ENCODE data around the gene HLCS.

The HLCS gene

GRCh38 chr21:36928960-36929359, 37.5 kb downstream of the HLCS start:
- Histone ChIP-seq H3K27me3 (ENCODE audit: insufficient read depth, insufficient read length) (no peaks in the 10 kb centered on the region), H3K9ac (ENCODE audit: insufficient read length, low read depth) (no peak overlapping the region)
- TF ChIP-seq SUZ12 (IDR thresholded peaks at IDR 0.05; ENCODE audit: extremely low read depth, insufficient read depth, insufficient read length), result no peak
- no peak for TF ChIP-seq YY1 (IDR thresholded peaks at IDR 0.05; ENCODE audit: insufficient read depth, insufficient read length)
- TF ChIP-seq ZNF274 (IDR thresholded peaks at IDR 0.05; ENCODE audit: low read depth, low read length), result no peak

GRCh38 chr21:36927719-36928117, 38.8 kb downstream of the HLCS start:
- Histone ChIP-seq H3K9ac (ENCODE audit: insufficient read length, low read depth) (no peak overlapping the region), H3K27me3 (ENCODE audit: insufficient read depth, insufficient read length) (no peaks in the 10 kb centered on the region), H3K4me3 (ENCODE audit: insufficient read length, low read depth) (no peak overlapping the region), H3K9me3 (ENCODE audit: insufficient read depth, low read length) (no peaks in the 10 kb centered on the region), H3K4me1 (ENCODE audit: insufficient read depth, insufficient read length) (no peaks in the 10 kb centered on the region), H3K36me3 (ENCODE audit: insufficient read depth, insufficient read length, low read length) (peaks cover 21% of the 10 kb centered on the region)
- DNase-seq (ENCODE audit: low read depth, low spot score), result peak; percentile 84
- no peak for TF ChIP-seq YY1 (IDR thresholded peaks at IDR 0.05; ENCODE audit: insufficient read depth, insufficient read length)
- TF ChIP-seq SUZ12 (IDR thresholded peaks at IDR 0.05; ENCODE audit: extremely low read depth, insufficient read depth, insufficient read length), result no peak
- no peak for TF ChIP-seq ZNF274 (IDR thresholded peaks at IDR 0.05; ENCODE audit: low read depth, low read length)

More at GRCh38 chr21:36928960-36929359, 37.5 kb downstream of the HLCS start:
- DNase-seq (ENCODE audit: low read depth, low spot score), result no peak
- Histone ChIP-seq H3K4me3 (ENCODE audit: insufficient read length, low read depth) (no peak overlapping the region), H3K9me3 (ENCODE audit: insufficient read depth, low read length) (no peaks in the 10 kb centered on the region), H3K4me1 (ENCODE audit: insufficient read depth, insufficient read length) (no peaks in the 10 kb centered on the region), H3K36me3 (ENCODE audit: insufficient read depth, insufficient read length, low read length) (peaks cover 28% of the 10 kb centered on the region)

- H3K36me3 ChIP-seq (ENCODE audit: insufficient read depth, insufficient read length, low read length), result peaks cover 21% of the 10 kb centered on the region
Observed at GRCh38 chr21:36926989-36927718, 39.3 kb downstream of the HLCS start.

GRCh38 chr21:36923270-36923669, 43.2 kb downstream of the HLCS start:
- no peaks in the 10 kb centered on the region for H3K4me1 ChIP-seq (ENCODE audit: insufficient read depth, insufficient read length)
- TF ChIP-seq YY1 (IDR thresholded peaks at IDR 0.05; ENCODE audit: insufficient read depth, insufficient read length) (no peak), SUZ12 (IDR thresholded peaks at IDR 0.05; ENCODE audit: extremely low read depth, insufficient read depth, insufficient read length) (no peak), ZNF274 (IDR thresholded peaks at IDR 0.05; ENCODE audit: low read depth, low read length) (no peak)
- no peaks in the 10 kb centered on the region for H3K9me3 ChIP-seq (ENCODE audit: insufficient read depth, low read length)
- no peak for DNase-seq (ENCODE audit: low read depth, low spot score)
- H3K4me3 ChIP-seq (ENCODE audit: insufficient read length, low read depth), result no peak overlapping the region
- peaks cover 11% of the 10 kb centered on the region for H3K36me3 ChIP-seq (ENCODE audit: insufficient read depth, insufficient read length, low read length)
- no peak overlapping the region for H3K9ac ChIP-seq (ENCODE audit: insufficient read length, low read depth)
- H3K27me3 ChIP-seq (ENCODE audit: insufficient read depth, insufficient read length), result no peaks in the 10 kb centered on the region

More at GRCh38 chr21:36926989-36927718, 39.3 kb downstream of the HLCS start:
- Histone ChIP-seq H3K9ac (ENCODE audit: insufficient read length, low read depth) (no peak overlapping the region), H3K4me1 (ENCODE audit: insufficient read depth, insufficient read length) (no peaks in the 10 kb centered on the region), H3K4me3 (ENCODE audit: insufficient read length, low read depth) (no peak overlapping the region), H3K9me3 (ENCODE audit: insufficient read depth, low read length) (no peaks in the 10 kb centered on the region), H3K27me3 (ENCODE audit: insufficient read depth, insufficient read length) (no peaks in the 10 kb centered on the region)
- TF ChIP-seq SUZ12 (IDR thresholded peaks at IDR 0.05; ENCODE audit: extremely low read depth, insufficient read depth, insufficient read length) (no peak), ZNF274 (IDR thresholded peaks at IDR 0.05; ENCODE audit: low read depth, low read length) (no peak), YY1 (IDR thresholded peaks at IDR 0.05; ENCODE audit: insufficient read depth, insufficient read length) (no peak)
- DNase-seq (ENCODE audit: low read depth, low spot score), result no peak

GRCh38 chr21:36922861-36923260, 43.6 kb downstream of the HLCS start:
- DNase-seq (ENCODE audit: low read depth, low spot score), result no peak
- Histone ChIP-seq H3K9me3 (ENCODE audit: insufficient read depth, low read length) (no peaks in the 10 kb centered on the region), H3K9ac (ENCODE audit: insufficient read length, low read depth) (no peak overlapping the region), H3K27me3 (ENCODE audit: insufficient read depth, insufficient read length) (no peaks in the 10 kb centered on the region), H3K36me3 (ENCODE audit: insufficient read depth, insufficient read length, low read length) (peaks cover 11% of the 10 kb centered on the region), H3K4me3 (ENCODE audit: insufficient read length, low read depth) (no peak overlapping the region), H3K4me1 (ENCODE audit: insufficient read depth, insufficient read length) (no peaks in the 10 kb centered on the region)
- no peak for TF ChIP-seq SUZ12 (IDR thresholded peaks at IDR 0.05; ENCODE audit: extremely low read depth, insufficient read depth, insufficient read length)
- TF ChIP-seq YY1 (IDR thresholded peaks at IDR 0.05; ENCODE audit: insufficient read depth, insufficient read length), result no peak
- TF ChIP-seq ZNF274 (IDR thresholded peaks at IDR 0.05; ENCODE audit: low read depth, low read length), result no peak

GRCh38 chr21:36918291-36918690, 48.2 kb downstream of the HLCS start:
- no peaks in the 10 kb centered on the region for H3K27me3 ChIP-seq (ENCODE audit: insufficient read depth, insufficient read length)
- no peak for DNase-seq (ENCODE audit: low read depth, low spot score)
- TF ChIP-seq YY1 (IDR thresholded peaks at IDR 0.05; ENCODE audit: insufficient read depth, insufficient read length), result no peak
- no peak for TF ChIP-seq SUZ12 (IDR thresholded peaks at IDR 0.05; ENCODE audit: extremely low read depth, insufficient read depth, insufficient read length)
- TF ChIP-seq ZNF274 (IDR thresholded peaks at IDR 0.05; ENCODE audit: low read depth, low read length), result no peak
- peaks cover 21% of the 10 kb centered on the region for H3K4me1 ChIP-seq (ENCODE audit: insufficient read depth, insufficient read length)
- no peak overlapping the region for H3K9ac ChIP-seq (ENCODE audit: insufficient read length, low read depth)
- no peak overlapping the region for H3K4me3 ChIP-seq (ENCODE audit: insufficient read length, low read depth)
- H3K9me3 ChIP-seq (ENCODE audit: insufficient read depth, low read length), result no peaks in the 10 kb centered on the region
- H3K36me3 ChIP-seq (ENCODE audit: insufficient read depth, insufficient read length, low read length), result no peaks in the 10 kb centered on the region

GRCh38 chr21:36917471-36918158, 48.9 kb downstream of the HLCS start:
- H3K4me3 ChIP-seq (ENCODE audit: insufficient read length, low read depth), result no peak overlapping the region
- H3K27me3 ChIP-seq (ENCODE audit: insufficient read depth, insufficient read length), result no peaks in the 10 kb centered on the region
- H3K9ac ChIP-seq (ENCODE audit: insufficient read length, low read depth), result peak overlapping the region; percentile 8
- H3K9me3 ChIP-seq (ENCODE audit: insufficient read depth, low read length), result no peaks in the 10 kb centered on the region
- H3K36me3 ChIP-seq (ENCODE audit: insufficient read depth, insufficient read length, low read length), result no peaks in the 10 kb centered on the region
- DNase-seq (ENCODE audit: low read depth, low spot score), result peak; percentile 71
- no peak for TF ChIP-seq ZNF274 (IDR thresholded peaks at IDR 0.05; ENCODE audit: low read depth, low read length)
- no peak for TF ChIP-seq YY1 (IDR thresholded peaks at IDR 0.05; ENCODE audit: insufficient read depth, insufficient read length)
- no peak for TF ChIP-seq SUZ12 (IDR thresholded peaks at IDR 0.05; ENCODE audit: extremely low read depth, insufficient read depth, insufficient read length)
- H3K4me1 ChIP-seq (ENCODE audit: insufficient read depth, insufficient read length), result peaks cover 21% of the 10 kb centered on the region

Measured in NT2/D1 (cell line).